HG03439 (cell line): Measurements from ENCODE around the gene PLIN4.

Experiments used
- ATAC-seq: cut with Tn5 transposase; IDR thresholded peaks from one replicate; pipeline ENCODE4 v1.9.1; 2021; ENCODE audit warnings: mild to moderate bottlenecking, moderate library complexity; ENCODE audit not compliant: unreplicated experiment

PLIN4 gene

GRCh38 chr19:4493104-4493928 is 25.0 kb downstream of the PLIN4 start:
- ATAC-seq: no peak

DNA sequence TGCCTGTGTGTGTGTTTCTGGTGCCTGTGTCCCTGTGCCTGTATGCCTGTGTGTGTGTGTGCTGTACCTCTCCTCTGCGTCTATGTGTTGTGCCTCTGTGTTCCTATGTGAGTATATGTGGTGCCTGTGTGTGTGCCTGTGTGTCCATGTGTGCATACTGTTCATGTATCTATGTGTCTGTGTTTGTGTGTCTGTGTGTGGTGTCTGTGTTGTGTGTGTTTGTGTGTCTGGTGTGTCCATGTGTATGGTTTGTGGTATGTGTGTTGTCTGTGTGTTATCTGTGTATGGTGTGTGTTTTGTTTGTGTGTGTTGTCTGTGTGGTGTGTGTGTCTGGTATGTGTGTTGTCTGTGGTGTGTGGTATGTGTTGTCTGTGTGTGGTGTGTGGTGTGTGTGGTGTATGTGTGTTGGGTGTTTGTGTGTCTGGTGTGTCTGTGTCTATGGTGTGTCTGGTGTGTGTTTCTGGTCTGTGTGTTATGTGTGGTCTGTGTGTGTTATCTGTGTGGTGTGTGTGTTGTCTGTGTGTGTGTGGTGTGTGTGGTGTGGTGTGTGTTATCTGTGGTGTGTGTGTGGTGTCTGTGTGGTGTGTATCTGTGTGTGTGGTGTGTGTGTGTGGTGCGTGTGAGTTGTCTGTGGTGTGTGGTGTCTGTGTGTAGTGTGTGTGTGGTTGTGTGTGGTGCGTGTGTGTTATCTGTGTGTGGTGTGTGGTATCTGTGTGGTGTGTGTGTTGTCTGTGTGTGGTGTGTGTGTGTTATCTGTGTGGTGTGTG is 25.8 kb downstream of the PLIN4 start:
- no peak for ATAC-seq

GRCh38 chr19:4491446-4491845 is 26.8 kb downstream of the PLIN4 start:
- ATAC-seq: no peak

- no peak for ATAC-seq
These were observed 29.8 kb downstream of the PLIN4 start for GRCh38 chr19:4488496-4488895.

GRCh38 chr19:4487572-4487971 is 30.7 kb downstream of the PLIN4 start:
- no peak for ATAC-seq

- ATAC-seq: no peak
These were observed 34.9 kb downstream of the PLIN4 start for GRCh38 chr19:4483385-4483784.

GRCh38 chr19:4482721-4483364 is 35.4 kb downstream of the PLIN4 start:
- ATAC-seq: no peak

DNA sequence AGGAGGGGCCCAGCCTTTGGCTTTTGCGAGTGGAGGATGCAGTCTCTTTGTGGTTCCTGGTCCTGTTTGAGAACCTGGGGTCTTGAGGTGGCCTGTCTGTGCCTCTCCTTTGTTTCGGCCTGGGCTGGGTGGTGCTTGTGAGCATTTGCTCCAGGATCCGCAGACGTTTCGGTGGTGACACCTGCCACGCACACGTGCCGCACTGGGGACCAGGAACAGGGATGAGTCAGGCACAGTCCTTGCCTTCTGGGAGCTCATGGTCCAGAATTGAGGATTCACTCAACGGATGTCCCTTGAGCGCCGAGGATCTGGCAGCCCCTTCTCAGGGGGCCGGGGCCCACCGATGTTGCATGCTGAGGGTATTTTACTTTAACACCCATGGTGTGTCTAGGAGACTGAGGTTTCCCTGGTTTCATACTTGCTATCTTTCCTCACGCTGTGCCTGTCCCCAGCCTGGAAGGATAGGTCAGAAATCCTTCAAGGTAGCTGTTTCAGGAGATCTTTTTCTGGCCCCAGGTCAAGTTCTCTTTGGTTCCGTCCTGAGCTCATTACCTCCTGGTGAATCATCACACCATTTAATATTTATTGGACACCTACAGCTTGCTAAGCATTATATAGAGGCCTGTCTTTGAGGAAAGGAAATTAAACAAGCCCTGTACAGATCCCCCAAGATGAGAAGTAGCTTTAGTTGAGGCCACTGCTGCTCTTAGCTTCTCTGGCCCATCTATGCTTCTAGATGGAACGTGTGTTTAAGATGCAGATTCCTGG is 41.1 kb downstream of the PLIN4 start:
- no peak for ATAC-seq

GRCh38 chr19:4474514-4475022 is 43.7 kb downstream of the PLIN4 start:
- no peak for ATAC-seq

GRCh38 chr19:4473763-4474513 is 44.3 kb downstream of the PLIN4 start:
- ATAC-seq: no peak

GRCh38 chr19:4473011-4473762 is 45.1 kb downstream of the PLIN4 start:
- no peak for ATAC-seq

GRCh38 chr19:4472174-4472974 is 45.9 kb downstream of the PLIN4 start, which contains the start of gene HDGFL2:
Gene HDGFL2, plus strand, starts transcription at chr19:4472297. Its CDS starts 54 bp downstream, at chr19:4472351.
- peak; percentile 6 for ATAC-seq

- peak; percentile 90 for ATAC-seq
These were observed 46.7 kb downstream of the PLIN4 start for GRCh38 chr19:4471403-4472173.

GRCh38 chr19:4467835-4468234 is 50.5 kb downstream of the PLIN4 start:
- no peak for ATAC-seq

DNA sequence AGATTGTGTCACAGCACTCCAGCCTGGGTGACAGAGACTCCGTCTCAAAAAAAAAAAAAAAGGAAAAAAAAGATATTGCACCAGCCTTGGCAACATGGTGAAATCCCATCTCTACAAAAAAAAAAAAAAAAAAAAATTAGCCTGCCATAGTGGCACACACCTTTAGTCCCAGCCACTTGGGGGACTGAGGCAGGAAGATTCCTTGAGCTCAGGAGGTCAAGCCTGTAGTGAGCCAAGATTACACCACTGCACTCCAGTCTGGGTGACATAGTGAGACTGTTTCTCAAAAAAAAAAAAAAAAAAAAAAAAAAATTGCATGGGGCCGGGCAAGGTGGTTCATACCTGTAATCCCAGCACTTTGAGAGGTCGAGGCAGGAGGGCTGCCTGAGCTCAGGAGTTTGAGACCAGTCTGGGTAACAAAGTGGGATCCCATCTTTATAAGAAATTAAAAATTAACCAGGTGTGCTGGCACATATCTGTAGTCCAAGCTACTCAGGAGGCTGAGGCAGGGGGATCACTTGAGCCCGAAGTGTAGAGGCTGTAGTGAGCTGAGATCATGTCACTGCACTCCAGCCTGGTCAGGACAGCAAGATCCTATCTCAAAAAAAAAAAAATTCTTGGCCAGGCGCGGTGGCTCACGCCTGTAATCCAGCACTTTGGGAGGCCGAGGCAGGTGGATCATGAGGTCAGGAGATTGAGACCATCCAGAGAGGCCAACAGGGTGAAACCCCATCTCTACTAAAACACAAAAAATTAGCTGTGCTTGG is 53.3 kb downstream of the PLIN4 start:
- ATAC-seq: no peak

DNA sequence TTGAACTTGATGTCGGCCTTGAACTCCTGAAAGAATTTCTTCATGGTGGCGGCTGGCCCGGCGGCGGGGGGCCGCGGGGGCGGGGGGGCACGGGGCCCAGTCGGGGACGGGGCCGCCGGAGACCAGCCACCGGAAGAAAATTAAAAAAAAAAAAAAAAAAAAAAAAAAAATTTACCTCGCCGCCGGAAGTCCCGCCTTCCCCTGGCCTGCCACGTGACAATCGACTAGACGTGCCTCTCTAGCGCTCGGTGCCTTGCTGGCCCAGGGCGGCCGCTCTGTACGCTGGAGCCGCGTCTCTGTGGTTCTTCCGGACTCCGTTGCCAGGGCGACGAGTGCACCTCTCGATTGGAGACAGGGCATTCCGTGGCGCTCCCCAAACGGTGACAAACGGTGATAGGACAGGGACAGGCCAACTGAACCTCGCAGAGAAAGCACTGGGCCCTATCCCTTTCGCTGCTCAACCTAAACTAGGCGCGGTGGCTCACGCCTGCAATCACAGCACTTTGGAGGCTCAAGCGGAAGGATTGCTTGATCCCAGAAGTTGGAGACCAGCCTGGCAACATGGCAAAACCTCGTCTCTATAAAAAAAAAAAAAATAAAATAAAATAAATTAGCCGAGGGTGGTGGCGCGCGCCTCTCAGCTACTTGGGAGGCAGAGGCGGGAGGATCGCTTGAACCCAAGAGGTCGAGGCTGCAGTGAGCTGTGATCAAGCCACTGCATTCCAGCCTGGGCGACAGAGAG is 60.5 kb downstream of the PLIN4 start, which contains the start of gene UBXN6:
TSS of gene UBXN6 (minus strand) at position 141 of the 742 bp plus-strand sequence. CDS start at position 44, 97 bp downstream.
- ATAC-seq: peak; percentile 91
